SK-N-SH (cell line): ENCODE data around the gene ZNF22.

Experiments
- EZH2phosphoT487 ChIP-seq: fragments of 200-600 bp; sonication (generic); IDR thresholded peaks from 2 replicates; pipeline ENCODE4 v1.6.1; 2017; ENCODE audit warnings: low read depth, mixed run types, mild to moderate bottlenecking, antibody characterized with exemption, moderate library complexity, borderline replicate concordance
- JUND ChIP-seq: IDR thresholded peaks from 2 replicates; pipeline ENCODE4 v1.4.0; 2012
- MAX ChIP-seq: IDR thresholded peaks from 2 replicates; pipeline ENCODE4 v1.4.0; 2012; ENCODE audit warnings: low read depth
- TAF1 ChIP-seq: IDR thresholded peaks from 2 replicates; pipeline ENCODE4 v1.6.1; 2012; ENCODE audit warnings: low read depth, mild to moderate bottlenecking, low read length, moderate library complexity, borderline replicate concordance
- TF ChIP-seq, protein P1 (sequence below): fragments of 200-600 bp; sonication (generic); IDR thresholded peaks from 2 replicates; pipeline ENCODE4 v1.6.1; 2017; ENCODE audit warnings: antibody characterized with exemption, mild to moderate bottlenecking, moderate library complexity

- no peak for TF ChIP-seq EZH2phosphoT487
- TF ChIP-seq JUND: no peak
- TF ChIP-seq, protein P1, sequence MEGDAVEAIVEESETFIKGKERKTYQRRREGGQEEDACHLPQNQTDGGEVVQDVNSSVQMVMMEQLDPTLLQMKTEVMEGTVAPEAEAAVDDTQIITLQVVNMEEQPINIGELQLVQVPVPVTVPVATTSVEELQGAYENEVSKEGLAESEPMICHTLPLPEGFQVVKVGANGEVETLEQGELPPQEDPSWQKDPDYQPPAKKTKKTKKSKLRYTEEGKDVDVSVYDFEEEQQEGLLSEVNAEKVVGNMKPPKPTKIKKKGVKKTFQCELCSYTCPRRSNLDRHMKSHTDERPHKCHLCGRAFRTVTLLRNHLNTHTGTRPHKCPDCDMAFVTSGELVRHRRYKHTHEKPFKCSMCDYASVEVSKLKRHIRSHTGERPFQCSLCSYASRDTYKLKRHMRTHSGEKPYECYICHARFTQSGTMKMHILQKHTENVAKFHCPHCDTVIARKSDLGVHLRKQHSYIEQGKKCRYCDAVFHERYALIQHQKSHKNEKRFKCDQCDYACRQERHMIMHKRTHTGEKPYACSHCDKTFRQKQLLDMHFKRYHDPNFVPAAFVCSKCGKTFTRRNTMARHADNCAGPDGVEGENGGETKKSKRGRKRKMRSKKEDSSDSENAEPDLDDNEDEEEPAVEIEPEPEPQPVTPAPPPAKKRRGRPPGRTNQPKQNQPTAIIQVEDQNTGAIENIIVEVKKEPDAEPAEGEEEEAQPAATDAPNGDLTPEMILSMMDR: no peak
- TF ChIP-seq TAF1: no peak
- no peak for TF ChIP-seq MAX
These were observed 40.3 kb downstream of the ZNF22 start for GRCh38 chr10:45040921-45041542.
